GM18870 (cell line): ENCODE results near the gene MCM5.
"Not testable (repeated sequence)": the region's sequence is repeated elsewhere in the genome, so short reads cannot be mapped to it uniquely, and the experiment has no call there.

Experiments used
- ATAC-seq: cut with Tn5 transposase; IDR thresholded peaks from one replicate; pipeline ENCODE4 v1.9.1; 2021; ENCODE audit warnings: moderate library complexity; ENCODE audit not compliant: unreplicated experiment

Gene MCM5

GRCh38 chr22:35467681-35468434, 67.9 kb downstream of the MCM5 start:
- no peak for ATAC-seq

DNA sequence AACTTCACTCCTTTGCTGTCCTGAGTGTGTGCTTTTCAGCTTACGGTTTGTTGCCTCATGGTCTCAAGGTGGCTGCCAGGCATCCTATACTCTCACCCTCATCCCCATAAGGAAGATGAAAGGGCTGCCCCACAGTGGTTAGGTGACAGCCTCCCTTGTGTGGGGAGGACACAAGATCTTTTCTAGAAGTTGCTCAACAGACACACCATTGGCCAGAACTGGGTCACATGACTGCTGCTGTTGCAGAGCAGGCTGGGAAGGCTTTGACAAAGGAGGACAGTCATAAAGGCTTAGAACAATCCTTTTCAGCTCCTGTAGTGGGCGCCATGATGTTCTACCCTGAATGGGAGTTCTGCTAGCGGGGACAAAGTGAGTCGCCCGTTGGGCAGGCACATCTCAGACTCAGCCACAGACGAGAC, 71.0 kb downstream of the MCM5 start:
- ATAC-seq: no peak

DNA sequence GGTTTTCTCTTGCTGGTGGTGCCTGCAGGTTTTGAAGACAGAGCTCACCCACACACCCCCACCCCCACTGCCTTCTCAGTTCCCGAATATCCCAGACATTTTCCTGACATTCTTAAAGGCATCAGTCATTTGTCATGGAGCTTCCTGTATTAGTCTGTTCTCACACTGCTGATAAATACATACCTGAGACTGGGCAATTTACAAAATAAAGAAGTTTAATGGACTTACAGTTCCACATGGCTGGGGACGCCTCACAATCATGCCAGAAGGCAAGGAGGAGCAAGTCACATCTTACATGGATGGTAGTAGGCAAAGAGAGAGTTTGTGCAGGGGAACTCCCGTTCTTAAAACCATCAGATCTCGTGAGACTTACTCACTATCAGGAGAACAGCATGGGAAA, 71.6 kb downstream of the MCM5 start:
- ATAC-seq: not testable (repeated sequence)

DNA sequence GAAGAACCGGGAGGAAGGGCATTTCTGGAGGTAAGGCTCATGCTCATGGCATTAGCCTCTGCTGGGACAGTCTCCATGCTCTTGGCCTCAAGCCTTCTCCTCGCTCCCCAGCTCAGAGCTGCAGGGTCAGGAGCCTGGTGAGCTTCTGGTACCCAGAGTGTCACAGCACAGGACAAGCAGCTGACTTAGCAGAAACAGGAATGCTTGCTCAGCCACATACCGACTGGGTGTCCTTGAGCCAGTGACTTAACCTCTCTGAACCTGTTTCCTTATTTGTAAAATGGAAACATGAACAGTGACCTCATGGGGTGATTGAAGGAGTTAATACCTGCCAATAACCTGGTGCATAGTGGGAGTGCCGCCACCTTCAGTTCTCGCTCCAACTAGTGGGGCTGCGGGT, 72.5 kb downstream of the MCM5 start:
- ATAC-seq: no peak

GRCh38 chr22:35473971-35474370, 74.0 kb downstream of the MCM5 start:
- ATAC-seq: no peak
